HepG2 (cell line): ENCODE results near the gene YY1. TPM values are rescaled to one million over a fixed set of nuclear protein-coding genes. Genes with fewer than 3 reads are reported as not detected.

Source experiments
- AGO2 ChIP-seq: fragments of 200-400 bp; formaldehyde crosslinking; optimal IDR thresholded peaks from 2 replicates; pipeline ENCODE3; 2017; ENCODE audit warnings: mild to moderate bottlenecking, low read depth, low read length, moderate library complexity
- ATF3 ChIP-seq: sonication (generic); formaldehyde crosslinking; IDR thresholded peaks from 2 replicates; pipeline ENCODE4 v1.4.0; 2020; ENCODE audit warnings: missing genetic modification reagents
- ATF5 ChIP-seq: sonication (generic); formaldehyde crosslinking; IDR thresholded peaks from 2 replicates; pipeline ENCODE4 v1.4.0; 2020; ENCODE audit warnings: mild to moderate bottlenecking, low read depth, missing genetic modification reagents
- ATRX ChIP-seq: sonication (generic); formaldehyde crosslinking; IDR thresholded peaks from 2 replicates; pipeline ENCODE4 v1.4.0; 2020; ENCODE audit warnings: missing genetic modification reagents, borderline replicate concordance
- FOXC1 ChIP-seq: sonication (generic); formaldehyde crosslinking; IDR thresholded peaks from 2 replicates; pipeline ENCODE4 v1.8.0; 2022; ENCODE audit warnings: mild to moderate bottlenecking, missing genetic modification reagents, borderline replicate concordance
- MIER2 ChIP-seq: IDR thresholded peaks from 2 replicates; pipeline ENCODE4 v1.6.1; 2016; ENCODE audit warnings: missing biosample characterization, missing genetic modification reagents
- RAD21 ChIP-seq: fragments of 450-650 bp; formaldehyde crosslinking; IDR thresholded peaks from 2 replicates; pipeline ENCODE4 v1.5.0; 2020; ENCODE audit warnings: mild to moderate bottlenecking
- RBFOX2 ChIP-seq: fragments of 200-400 bp; formaldehyde crosslinking; IDR thresholded peaks from 2 replicates; pipeline ENCODE4 v1.6.1; 2017; ENCODE audit warnings: low read depth, mild to moderate bottlenecking, low read length
- RFXAP ChIP-seq: sonication (generic); formaldehyde crosslinking; IDR thresholded peaks from 2 replicates; pipeline ENCODE4 v1.4.0; 2020; ENCODE audit warnings: missing genetic modification reagents, borderline replicate concordance
- RORA ChIP-seq: sonication (generic); formaldehyde crosslinking; IDR thresholded peaks from 2 replicates; pipeline ENCODE4 v1.5.0; 2020; ENCODE audit warnings: mild to moderate bottlenecking, missing genetic modification reagents, moderate library complexity
- SOX6 ChIP-seq, 2 experiments: fragments of 450-650 bp in 1 of 2; sonication (generic) in 1 of 2; formaldehyde crosslinking in 1 of 2; IDR thresholded peaks; 2 replicates each; pipeline versions ENCODE4 v1.4.0 to v1.6.1; 2017 to 2020; ENCODE audit warnings: antibody characterized with exemption in 1 of 2, mild to moderate bottlenecking in 1 of 2, missing genetic modification reagents in 1 of 2
- THAP9 ChIP-seq: sonication (generic); formaldehyde crosslinking; IDR thresholded peaks from 2 replicates; pipeline ENCODE4; 2020; ENCODE audit warnings: missing genetic modification reagents, mild to moderate bottlenecking, borderline replicate concordance
- USF2 ChIP-seq, 2 experiments: sonication (generic) in 1 of 2; formaldehyde crosslinking in 1 of 2; IDR thresholded peaks; 2 replicates each; pipeline versions ENCODE4 v1.5.1 to v1.6.1; 2011 to 2020; ENCODE audit warnings: borderline replicate concordance in 1 of 2, low read depth in 1 of 2, low read length in 1 of 2, mild to moderate bottlenecking in 1 of 2, missing genetic modification reagents in 1 of 2, moderate library complexity in 1 of 2
- ZBTB21 ChIP-seq: sonication (generic); formaldehyde crosslinking; IDR thresholded peaks from 2 replicates; pipeline ENCODE4 v1.4.0; 2020; ENCODE audit warnings: missing genetic modification reagents
- ZBTB42 ChIP-seq: sonication (generic); formaldehyde crosslinking; IDR thresholded peaks from 2 replicates; pipeline ENCODE4 v1.5.0; 2020; ENCODE audit warnings: mild to moderate bottlenecking, missing genetic modification reagents
- ZGPAT ChIP-seq: IDR thresholded peaks from 2 replicates; pipeline ENCODE4 v1.6.1; 2016; ENCODE audit warnings: mild to moderate bottlenecking
- ZMYM4 ChIP-seq: sonication (generic); formaldehyde crosslinking; IDR thresholded peaks from 2 replicates; pipeline ENCODE4 v1.8.1; 2023; ENCODE audit warnings: mild to moderate bottlenecking, missing genetic modification reagents
- ZNF143 ChIP-seq: sonication (generic); formaldehyde crosslinking; IDR thresholded peaks from 2 replicates; pipeline ENCODE4 v1.4.0; 2020; ENCODE audit warnings: missing genetic modification reagents
- ZNF496 ChIP-seq: sonication (generic); formaldehyde crosslinking; IDR thresholded peaks from 2 replicates; pipeline ENCODE4 v1.8.1; 2023; ENCODE audit warnings: mild to moderate bottlenecking, moderate library complexity, missing genetic modification reagents; ENCODE audit not compliant: insufficient replicate concordance
- ZNF567 ChIP-seq: sonication (generic); formaldehyde crosslinking; IDR thresholded peaks from 2 replicates; pipeline ENCODE4 v1.8.1; 2023; ENCODE audit warnings: mild to moderate bottlenecking, missing genetic modification reagents, borderline replicate concordance
- ZNF605 ChIP-seq: sonication (generic); formaldehyde crosslinking; IDR thresholded peaks from 2 replicates; pipeline ENCODE4 v1.8.0; 2022; ENCODE audit warnings: mild to moderate bottlenecking, missing genetic modification reagents
- polyA plus RNA-seq, 8 experiments: library from polyadenylated mRNA; depleted of rRNA in 3 of 8; stranded (reverse) in 7 of 8; unstranded in 1 of 8; fragments of >200 nt; fragmentation: Illumina TruSeq in 4 of 8; extraction: Trizol in 4 of 8; gene quantifications; 2 replicates each; pipeline versions ENCODE4 v1.2.1 to v1.2.3, GENCODE V29; 2011 to 2016; ENCODE audit warnings: low read depth in 4 of 8, missing spikeins in 1 of 8, mixed read lengths in 1 of 8; ENCODE audit not compliant: insufficient read depth in 1 of 8
- total RNA-seq, 5 experiments: library from RNA; depleted of rRNA; stranded (reverse); fragments of >200 nt; fragmentation: Illumina TruSeq; extraction: Trizol; gene quantifications; 2 replicates each; pipeline ENCODE4 v1.2.3, GENCODE V29; 2016; ENCODE audit warnings: low read depth in 1 of 5

Gene YY1
- total and polyA plus RNA-seq, 2 of the 13 experiments (the other 11 are each of a cell fraction or from before 2014, with no cell fraction given), result 29.4 to 68.1 TPM

- no peak for TF ChIP-seq FOXC1 (CRISPR knock-in tag)
- TF ChIP-seq SOX6 (IDR thresholded peaks at IDR 0.05), result no peak
- TF ChIP-seq SOX6 (CRISPR knock-in tag; IDR thresholded peaks at IDR 0.05), result no peak
- TF ChIP-seq USF2 (IDR thresholded peaks at IDR 0.05; ENCODE audit: low read depth, low read length), result no peak
- TF ChIP-seq USF2 (CRISPR knock-in tag; IDR thresholded peaks at IDR 0.05; ENCODE audit: borderline replicate concordance), result no peak
- no peak; the same call in 1 of the 2 replicates for TF ChIP-seq ATF3
- no peak for TF ChIP-seq ZNF567 (CRISPR knock-in tag)
- no peak for TF ChIP-seq ZNF605 (CRISPR knock-in tag)
- peak; percentile 89 for TF ChIP-seq AGO2
- TF ChIP-seq RAD21 (CRISPR knock-in tag), result no peak; the same call in 1 of the 2 replicates
- TF ChIP-seq RORA, result no peak
- TF ChIP-seq ZNF143 (CRISPR knock-in tag), result peak; percentile 31; the same call in 1 of the 2 replicates
- TF ChIP-seq ATF5 (CRISPR knock-in tag), result no peak
- no peak for TF ChIP-seq ZBTB21 (CRISPR knock-in tag)
- no peak for TF ChIP-seq ZBTB42
- no peak for TF ChIP-seq ZGPAT (CRISPR knock-in tag)
- TF ChIP-seq MIER2, result no peak
- TF ChIP-seq ATRX, result no peak
- TF ChIP-seq ZNF496 (CRISPR knock-in tag), result no peak
- peak; percentile 77 for TF ChIP-seq RBFOX2
- 0 out of 2 replicates have a peak, but pooled peaks have one; percentile 45 for TF ChIP-seq ZMYM4 (CRISPR knock-in tag)
- no peak for TF ChIP-seq THAP9 (CRISPR knock-in tag)
- TF ChIP-seq RFXAP (CRISPR knock-in tag), result no peak
Measured at GRCh38 chr14:100238419-100239210, at the start of gene YY1 (continued).
